Measurements from ENCODE around the gene MVD. TPM values are rescaled to one million over a fixed set of nuclear protein-coding genes. Genes with fewer than 3 reads are reported as not detected.
A peak's percentile ranks its signal among the peaks of the same experiment; 100 is the strongest.

The MVD gene
- total and polyA plus RNA-seq, 2 of the 4 experiments (the other 2 are of a cell fraction), result 18.3 to 28.4 TPM

DNA sequence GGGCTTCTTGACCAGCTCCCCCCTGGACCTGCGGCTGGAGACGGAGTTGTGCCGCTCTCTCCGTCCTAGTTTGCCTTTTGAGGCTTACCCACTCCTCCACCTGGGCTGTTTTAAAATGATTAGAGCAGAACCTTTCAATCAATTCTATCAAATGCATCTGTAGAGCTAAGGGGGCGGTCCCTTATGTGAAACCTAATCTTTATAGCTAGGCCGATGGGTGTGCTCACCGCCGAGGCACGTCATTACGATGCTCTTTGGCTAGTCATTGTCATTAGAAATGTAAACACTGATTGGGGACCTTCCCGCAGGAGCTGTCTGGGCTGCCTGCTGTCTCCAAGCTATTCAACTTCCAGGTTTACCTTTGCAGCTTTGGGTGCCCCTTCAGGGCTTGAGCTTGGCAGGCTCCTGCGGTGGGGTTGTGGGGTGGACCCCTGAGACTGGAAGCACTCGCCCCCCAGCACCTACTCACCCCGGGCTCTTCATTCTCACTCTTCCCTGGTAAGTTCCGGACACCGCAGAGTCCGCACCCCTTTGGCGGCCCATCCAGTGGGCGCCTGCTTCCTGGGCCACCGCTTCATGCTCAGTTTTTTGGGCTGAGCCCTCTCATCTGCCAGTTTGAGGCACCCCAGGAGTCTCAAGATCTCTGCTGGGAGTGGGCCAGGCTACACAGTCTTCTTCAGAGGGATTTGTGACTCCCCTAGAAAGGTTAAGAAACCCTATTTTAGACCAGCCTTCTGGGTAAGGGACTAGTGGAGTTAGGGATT lies 45.4 kb downstream of the MVD start:
- H3K79me1 ChIP-seq (ENCODE audit: low read depth in 1 of 2, low read length in 2 of 2), result peaks cover 13 to 88% of the 10 kb centered on the region in 2 experiments
- peak overlapping the region; percentile 45; the same call in 1 of the 2 replicates for H3K14ac ChIP-seq (replicated peaks; ENCODE audit: low read depth, low read length)
- H2AK9ac ChIP-seq (replicated peaks; ENCODE audit: low read depth, low read length, poor library complexity), result peak overlapping the region; percentile 79
- no peaks in the 10 kb centered on the region for H3K27me3 ChIP-seq (ENCODE audit: control insufficient read depth, insufficient read depth, low read length)
- peak overlapping the region; percentile 29 for H3K4ac ChIP-seq (ENCODE audit: low read depth, low read length)
- no peak overlapping the region for H3K23ac ChIP-seq (ENCODE audit: low read depth, low read length)
- no peaks in the 10 kb centered on the region for H3K9me3 ChIP-seq (ENCODE audit: control insufficient read depth, insufficient read depth, low read length)
- peak overlapping the region; percentile 56 for H4K91ac ChIP-seq (ENCODE audit: insufficient read depth, low read depth, low read length)
- WGBS, 2 experiments (ENCODE audit: extremely low coverage in 2 of 2, insufficient read length in 1 of 2), result 88% methylated on average over 11 of the region's 20 CpGs; no CpG with 5 or more reads in 1 of the 2 experiments
- H3K4me3 ChIP-seq (ENCODE audit: insufficient read depth, low read depth, low read length), result no peak overlapping the region
- peaks cover 16% of the 10 kb centered on the region for H3K36me3 ChIP-seq (ENCODE audit: control insufficient read depth, insufficient read depth, low read length)
- H3K9ac ChIP-seq (ENCODE audit: low read depth, low read length), result no peak overlapping the region
- 0 out of 3 replicates have a peak overlapping the region, but pooled peaks have one; percentile 10 for H2BK15ac ChIP-seq (ENCODE audit: low read depth, low read length)
- H3K56ac ChIP-seq (ENCODE audit: extremely low read depth, insufficient read depth, low read length), result no peak overlapping the region
- dilution Hi-C loops (cut with HindIII; ENCODE audit: low sequenced_read_pairs, unreplicated experiment) (no loop called here), intact Hi-C loops (cut with micrococcal nuclease) (no loop called here), in situ Hi-C loops (cut with MboI; ENCODE audit: low sequenced_read_pairs) (no loop called here)
- peaks cover 33% of the 10 kb centered on the region for H3K4me1 ChIP-seq (ENCODE audit: control insufficient read depth, insufficient read depth, low read length)
- no peak overlapping the region; the same call in 1 of the 2 replicates for H3K27ac ChIP-seq (ENCODE audit: insufficient read depth, low read length)
- H3K9me1 ChIP-seq (ENCODE audit: insufficient read depth, low read length), result peaks cover 33% of the 10 kb centered on the region
- peak overlapping the region; percentile 13; the same call in 1 of the 2 replicates for H2BK120ac ChIP-seq (ENCODE audit: low read depth, low read length)
- peaks cover 91% of the 10 kb centered on the region for H4K20me1 ChIP-seq (ENCODE audit: insufficient read depth, low read length)
- DNase-seq (peak; percentile 66), ATAC-seq (ENCODE audit: low read depth) (peak; percentile 10; the same call in 1 of the 2 replicates)
- ChIA-PET CTCF (no interaction called here), POLR2A (ENCODE audit: unreplicated experiment) (no interaction called here)
- H4K8ac ChIP-seq (ENCODE audit: low read depth in 2 of 2, low read length in 2 of 2), result 0 out of 4 replicates have a peak overlapping the region, but pooled peaks of 1 of the 2 experiments have one; percentile 9
- peak overlapping the region; percentile 13; the same call in 1 of the 2 replicates for H2AK5ac ChIP-seq (ENCODE audit: low read depth, low read length)
- H2AFZ ChIP-seq (replicated peaks; ENCODE audit: low read length, poor library complexity), result peak overlapping the region; percentile 44
- peak overlapping the region; percentile 20; the same call in 1 of the 2 replicates for H3K18ac ChIP-seq (ENCODE audit: low read depth, low read length)
- TF ChIP-seq RFX5 (IDR thresholded peaks at IDR 0.05; ENCODE audit: low read depth, low read length) (no peak), CTCF (conservative IDR thresholded peaks at IDR 0.05; ENCODE audit: low read depth, low read length) (no peak), POLR2A (IDR thresholded peaks at IDR 0.05; ENCODE audit: low read depth, low read length) (no peak), NFE2L2 (IDR thresholded peaks at IDR 0.05; ENCODE audit: low read depth, low read length) (0 out of 2 replicates have a peak, but pooled peaks have one; percentile 3)
- H3K4me2 ChIP-seq (ENCODE audit: low read depth, low read length), result no peak overlapping the region
- H2BK5ac ChIP-seq (ENCODE audit: low read depth, low read length, poor library complexity, severe bottlenecking), result peak overlapping the region; percentile 45
- H4K5ac ChIP-seq (ENCODE audit: low read depth, low read length), result no peak overlapping the region
- BruUV-seq (replicated peaks), result no TSS peak
- H2BK20ac ChIP-seq (ENCODE audit: low read depth, low read length), result 0 out of 2 replicates have a peak overlapping the region, but pooled peaks have one; percentile 20
